ENCODE results near the gene CD84.

CD84 gene

GRCh38 chr1:160579216-160579701 lies at the start of gene CD84:
Gene CD84, minus strand, starts transcription at chr1:160579496. Its CDS starts 59 bp downstream, at chr1:160579437.
- DNase-seq, result no peak

DNA sequence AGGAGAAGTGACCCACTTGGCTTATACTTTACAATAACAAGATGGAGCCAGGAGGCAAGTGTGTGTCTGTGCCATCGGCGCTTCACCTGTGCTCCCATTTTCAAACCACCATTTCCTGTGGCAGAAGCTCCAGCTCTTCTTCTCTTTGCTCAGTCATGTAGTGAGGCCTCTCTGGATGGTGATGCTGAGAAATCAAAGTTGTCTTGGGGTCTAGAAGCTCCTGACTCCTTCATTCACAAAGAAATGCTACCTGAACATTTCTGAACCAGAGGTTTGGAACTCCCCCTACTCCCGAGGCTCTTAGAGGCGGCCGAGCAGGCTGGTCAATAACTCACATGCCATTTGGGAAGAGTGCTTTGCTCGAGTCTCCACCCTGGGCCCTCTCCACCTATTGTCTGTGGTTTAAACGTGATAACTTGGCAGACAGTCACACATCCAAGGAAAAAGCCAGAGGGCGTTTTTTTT lies 49.5 kb upstream of the CD84 start:
- no peak for DNase-seq

DNA sequence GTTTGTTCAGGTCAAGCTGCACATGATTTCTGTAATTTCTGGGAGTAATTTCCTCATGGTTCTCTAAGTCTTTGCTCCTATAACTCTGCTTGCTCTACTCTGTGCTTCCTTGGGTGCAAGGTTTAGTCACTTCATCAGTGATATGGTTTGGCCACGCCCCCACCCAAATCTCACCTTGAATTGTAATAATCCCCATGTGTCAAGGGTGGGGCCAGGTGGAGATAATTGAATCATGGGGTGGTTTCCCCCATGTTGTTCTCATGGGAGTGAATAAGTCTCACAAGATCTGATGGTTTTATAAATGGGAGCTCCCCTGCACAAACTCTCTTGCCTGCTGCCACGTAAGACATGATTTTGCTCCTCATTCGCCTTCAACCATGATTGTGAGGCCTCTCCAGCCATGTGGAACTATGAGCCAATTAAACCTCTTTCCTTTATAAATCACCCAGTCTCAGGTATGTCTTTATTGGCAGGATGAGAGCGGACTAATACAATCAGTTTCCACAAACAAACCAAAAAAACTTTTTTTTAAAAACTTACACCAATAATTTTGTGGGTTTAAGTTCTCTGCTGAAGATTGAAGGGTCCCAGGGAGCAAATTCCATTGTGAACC lies 48.5 kb upstream of the CD84 start:
- peak; percentile 63 to 73 for DNase-seq

- DNase-seq, result peak in 1 of 2 donors; percentile 20
Observed at GRCh38 chr1:160626509-160627342, 47.4 kb upstream of the CD84 start.

GRCh38 chr1:160625725-160626498 lies 46.6 kb upstream of the CD84 start:
- DNase-seq, result peak; percentile 75 to 76

DNA sequence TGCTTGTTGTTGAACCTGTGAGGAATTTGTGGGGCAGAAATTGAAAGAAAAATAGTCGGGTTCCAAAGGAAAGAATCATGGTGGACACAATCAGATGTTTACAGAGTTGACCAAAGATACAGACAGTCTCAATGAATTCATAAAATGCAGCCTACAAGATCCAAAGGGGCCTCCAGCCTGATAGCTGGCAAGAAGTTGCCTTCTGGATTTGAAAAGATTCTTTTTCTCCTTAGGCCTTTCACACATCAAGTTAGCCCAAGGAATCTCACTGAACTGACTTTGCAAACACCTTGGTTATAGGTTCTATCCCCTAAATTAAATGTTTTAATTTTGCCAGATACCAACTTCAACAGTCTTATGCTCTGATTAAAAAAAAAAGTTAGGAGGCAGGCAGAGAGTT lies 46.0 kb upstream of the CD84 start:
- peak in 1 of 2 donors; percentile 8 for DNase-seq

GRCh38 chr1:160624464-160624863 lies 45.2 kb upstream of the CD84 start:
- peak in 1 of 2 donors; percentile 8 for DNase-seq

DNA sequence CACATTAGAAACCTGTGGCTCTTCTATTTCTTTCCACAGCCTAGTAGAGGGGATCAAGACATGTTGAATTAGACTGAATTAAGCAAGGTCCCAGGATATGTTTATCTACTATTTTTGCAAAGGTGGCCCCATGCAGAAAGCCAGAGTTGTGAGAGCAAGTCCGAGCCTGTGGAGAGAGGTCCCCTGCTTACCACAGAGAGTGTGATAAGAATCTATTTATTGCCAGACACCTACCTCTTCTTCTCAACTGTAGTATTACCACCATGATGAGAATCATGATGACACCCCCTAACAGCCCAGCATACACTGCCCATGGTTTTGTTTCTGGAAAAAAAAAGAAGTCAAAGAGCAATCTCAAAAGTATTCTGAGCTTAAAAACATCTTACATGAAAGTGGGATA lies 44.6 kb upstream of the CD84 start:
- DNase-seq, result peak in 1 of 2 donors; percentile 17

DNA sequence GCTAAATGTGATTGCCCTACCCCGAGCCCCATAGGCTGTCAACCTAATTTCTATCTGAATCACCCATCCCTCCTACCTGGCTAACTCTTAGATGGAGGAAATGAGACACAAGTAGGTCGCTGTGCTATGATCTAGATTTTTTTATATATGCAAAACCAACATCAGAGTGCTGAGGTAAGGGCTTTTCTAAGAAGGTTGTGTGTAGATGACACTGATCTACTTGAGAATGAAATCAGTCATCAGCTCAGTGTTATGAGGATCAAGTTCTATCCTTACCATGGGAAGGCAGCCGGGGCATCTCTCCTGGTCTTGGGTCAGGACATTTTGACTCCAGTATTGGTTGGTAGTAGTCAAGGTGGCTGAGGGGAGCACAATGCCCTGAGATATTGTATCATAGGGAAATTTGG lies 43.9 kb upstream of the CD84 start:
- DNase-seq, result peak in 1 of 2 donors; percentile 47

- peak in 1 of 2 donors; percentile 4 for DNase-seq
Observed at GRCh38 chr1:160622501-160623226, 43.4 kb upstream of the CD84 start.

GRCh38 chr1:160621633-160622413 lies 42.5 kb upstream of the CD84 start:
- peak in 1 of 2 donors; percentile 6 for DNase-seq

DNA sequence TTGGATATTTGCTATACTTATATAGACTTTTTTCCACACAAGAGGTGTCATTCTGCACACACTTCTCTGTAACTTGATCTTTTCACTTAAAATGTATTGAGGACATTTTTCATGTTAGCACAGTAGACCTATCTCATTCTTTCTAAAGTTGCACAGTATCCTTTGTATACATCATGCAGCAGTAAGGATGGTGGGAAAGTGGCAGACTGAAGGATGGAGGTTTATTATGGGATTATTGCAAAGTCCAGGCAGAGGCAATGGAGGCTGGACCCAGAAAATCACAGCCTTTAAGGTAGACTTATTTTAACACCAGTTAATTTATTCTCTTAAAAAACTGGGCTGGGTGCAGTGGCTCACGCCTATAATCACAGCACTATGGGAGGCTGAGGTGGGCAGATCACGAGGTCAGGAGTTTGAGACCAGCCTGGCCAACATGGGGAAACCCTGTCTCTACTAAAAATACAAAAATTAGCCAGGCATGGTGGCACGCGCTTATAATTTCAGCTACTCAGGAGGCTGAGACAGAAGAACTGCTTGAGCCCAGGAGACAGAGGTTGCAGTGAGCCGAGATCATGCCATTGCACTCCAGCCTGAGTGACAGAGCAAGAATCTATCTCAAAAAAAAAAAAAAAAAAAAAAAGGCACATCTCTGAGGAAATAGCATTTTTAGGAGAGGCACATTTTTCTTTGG lies 41.8 kb upstream of the CD84 start:
- DNase-seq, result peak in 1 of 2 donors; percentile 3

DNA sequence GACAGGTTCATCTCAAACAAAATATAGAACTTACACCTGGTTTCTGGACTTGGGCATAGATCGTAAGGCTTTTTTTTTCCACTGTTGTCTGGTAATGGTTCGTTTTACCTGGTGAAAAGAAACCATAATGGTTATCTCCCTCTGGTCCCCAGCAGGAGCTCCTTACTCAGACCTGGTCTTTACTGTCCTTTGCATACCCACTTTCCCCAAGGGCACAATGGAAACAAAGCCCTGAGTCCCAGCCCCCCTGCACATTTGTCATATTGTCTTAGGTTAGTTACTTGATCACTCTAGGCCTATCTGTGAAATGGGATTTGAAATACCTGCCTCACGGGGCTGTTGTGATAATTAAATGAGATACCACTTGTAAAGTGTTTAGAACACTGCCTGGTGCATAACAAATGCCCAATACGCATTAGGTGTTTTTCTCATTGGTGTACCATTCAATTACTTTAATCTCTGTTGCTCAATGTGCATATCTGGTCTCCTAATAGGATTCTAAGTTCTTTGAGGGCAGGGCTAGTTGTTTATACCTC lies 40.5 kb upstream of the CD84 start:
- no peak for DNase-seq

- DNase-seq, result peak; percentile 38 to 52
Observed at GRCh38 chr1:160618763-160619274, 39.5 kb upstream of the CD84 start.

DNA sequence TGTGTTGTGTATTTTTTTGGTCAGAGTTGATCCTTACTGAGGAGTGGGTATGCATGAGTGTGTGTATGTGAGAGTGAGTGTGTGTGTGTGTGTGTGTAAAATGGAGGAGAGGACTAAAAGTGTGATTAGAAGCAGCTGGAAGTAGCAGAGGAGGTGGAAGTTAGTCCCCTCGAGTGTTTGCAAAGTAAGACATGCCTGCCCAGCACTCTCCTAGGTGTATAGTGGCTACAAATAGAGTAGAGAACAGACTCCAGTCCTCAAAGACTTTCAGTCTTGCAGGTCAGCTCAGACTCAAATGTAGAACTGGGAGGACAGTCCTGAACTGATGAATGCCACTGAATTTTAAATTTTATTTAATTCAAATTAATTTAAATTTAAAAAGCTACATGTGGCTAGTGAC lies 39.0 kb upstream of the CD84 start:
- no peak for DNase-seq

- no peak for DNase-seq
Observed at GRCh38 chr1:160615660-160616059, 36.4 kb upstream of the CD84 start.

DNA sequence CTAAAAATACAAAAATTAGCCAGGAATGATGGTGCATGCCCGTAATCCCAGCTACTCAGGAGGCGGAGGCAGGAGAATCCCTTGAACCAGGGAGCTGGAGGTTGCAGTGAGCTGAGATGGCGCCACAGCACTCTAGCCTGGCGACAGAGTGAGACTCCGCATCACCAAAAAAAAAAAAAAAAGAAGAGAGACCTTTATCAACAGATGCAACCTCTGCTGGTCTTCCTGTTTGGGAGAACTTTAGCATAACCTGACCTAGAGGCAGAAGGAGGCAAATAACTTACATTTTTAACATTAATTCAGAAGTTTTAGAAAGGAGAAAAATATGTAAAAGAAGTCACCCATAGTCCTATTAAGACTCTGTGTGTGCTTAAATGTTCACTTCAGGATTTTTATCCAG lies 35.1 kb upstream of the CD84 start:
- DNase-seq, result no peak

DNA sequence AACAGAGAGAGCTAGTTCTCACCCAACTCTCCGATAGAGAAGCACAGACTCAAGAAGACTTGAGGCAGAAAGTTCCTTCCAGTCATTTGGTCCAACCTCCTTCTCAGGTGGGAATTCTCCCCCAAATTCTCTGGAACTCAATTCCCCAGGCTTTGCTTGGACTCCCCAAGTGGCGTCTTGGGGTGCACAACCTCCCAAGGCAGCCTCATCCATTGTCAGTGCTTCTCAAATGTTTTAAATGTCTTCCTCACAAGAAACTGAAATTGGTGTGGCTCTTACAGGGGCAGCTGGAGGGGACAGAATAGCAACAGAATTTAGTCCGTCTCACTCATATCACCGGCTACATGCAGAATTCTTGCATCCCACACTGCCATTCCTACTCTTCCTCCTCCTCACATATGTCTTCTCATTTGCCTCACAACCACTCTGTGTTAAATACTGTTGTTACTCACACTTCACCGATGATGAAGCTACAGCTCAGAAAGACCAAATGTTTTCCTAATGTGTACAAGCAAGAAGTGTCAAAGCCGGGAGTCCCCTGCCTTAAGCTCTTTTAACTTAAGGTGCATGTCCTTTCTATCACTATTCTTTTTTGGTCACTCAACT lies 33.4 kb upstream of the CD84 start:
- DNase-seq, result no peak

DNA sequence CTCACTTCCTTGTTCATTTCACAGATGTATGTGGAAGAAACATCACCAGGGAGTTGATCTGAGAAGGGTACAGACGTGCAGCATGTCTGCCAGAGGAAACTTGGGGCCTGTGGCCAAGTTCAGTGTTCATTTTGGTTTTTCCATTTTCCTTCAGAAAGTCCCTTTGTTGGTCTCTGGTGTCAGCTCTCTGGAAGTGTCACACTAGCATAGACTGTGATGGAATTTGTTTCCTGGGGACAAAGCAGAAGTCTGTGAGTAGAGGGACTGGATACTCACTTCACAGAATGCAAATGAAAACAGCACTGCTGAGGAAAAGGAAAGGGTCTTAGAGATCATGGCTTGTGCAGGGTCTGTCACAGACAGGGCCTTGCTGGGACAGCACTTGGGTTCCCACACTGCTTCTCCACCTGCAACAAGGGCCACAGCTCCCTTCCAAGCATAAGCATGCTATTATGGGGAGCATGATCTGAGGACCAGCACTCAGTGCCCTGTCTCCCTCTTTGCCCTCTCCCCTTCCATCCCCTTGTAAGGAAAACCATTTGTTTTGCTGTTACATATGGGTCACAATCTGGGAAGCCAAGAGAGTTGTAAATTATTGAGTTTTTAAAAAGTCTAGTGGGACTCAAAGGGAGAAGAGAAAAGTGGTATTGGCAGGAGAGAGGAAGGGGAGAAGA lies 31.4 kb upstream of the CD84 start:
- DNase-seq, result no peak
